ENCODE measurements around the gene GUCY2C.

The GUCY2C gene

DNA sequence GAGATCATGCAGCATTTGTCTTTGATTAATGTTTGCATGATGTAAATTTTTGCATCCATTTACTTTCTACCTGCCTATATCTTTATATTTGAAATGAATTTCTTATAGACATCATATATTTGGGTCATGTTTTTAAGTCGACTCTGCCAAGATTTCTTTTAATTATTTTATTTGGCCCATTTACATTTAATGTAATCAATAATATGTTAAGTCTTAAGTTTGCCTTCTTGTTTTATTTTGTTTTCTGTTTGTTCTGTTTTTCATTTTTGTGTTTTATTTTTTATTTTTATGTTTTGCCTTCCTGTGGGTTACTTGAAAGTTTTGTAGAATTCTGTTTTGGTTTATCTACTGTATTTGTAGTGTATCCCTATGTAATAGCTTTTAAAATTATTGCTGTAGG, 33.2 kb upstream of the GUCY2C start:
- TF ChIP-seq CREB1 (IDR thresholded peaks at IDR 0.05; ENCODE audit: low read depth), result no peak
- TF ChIP-seq TEAD4 (IDR thresholded peaks at IDR 0.05), result no peak
- TF ChIP-seq ZBTB7A (IDR thresholded peaks at IDR 0.05; ENCODE audit: low read depth), result no peak
- no peak for TF ChIP-seq FOXM1 (IDR thresholded peaks at IDR 0.05; ENCODE audit: borderline replicate concordance, low read depth)
- TF ChIP-seq, protein P1, sequence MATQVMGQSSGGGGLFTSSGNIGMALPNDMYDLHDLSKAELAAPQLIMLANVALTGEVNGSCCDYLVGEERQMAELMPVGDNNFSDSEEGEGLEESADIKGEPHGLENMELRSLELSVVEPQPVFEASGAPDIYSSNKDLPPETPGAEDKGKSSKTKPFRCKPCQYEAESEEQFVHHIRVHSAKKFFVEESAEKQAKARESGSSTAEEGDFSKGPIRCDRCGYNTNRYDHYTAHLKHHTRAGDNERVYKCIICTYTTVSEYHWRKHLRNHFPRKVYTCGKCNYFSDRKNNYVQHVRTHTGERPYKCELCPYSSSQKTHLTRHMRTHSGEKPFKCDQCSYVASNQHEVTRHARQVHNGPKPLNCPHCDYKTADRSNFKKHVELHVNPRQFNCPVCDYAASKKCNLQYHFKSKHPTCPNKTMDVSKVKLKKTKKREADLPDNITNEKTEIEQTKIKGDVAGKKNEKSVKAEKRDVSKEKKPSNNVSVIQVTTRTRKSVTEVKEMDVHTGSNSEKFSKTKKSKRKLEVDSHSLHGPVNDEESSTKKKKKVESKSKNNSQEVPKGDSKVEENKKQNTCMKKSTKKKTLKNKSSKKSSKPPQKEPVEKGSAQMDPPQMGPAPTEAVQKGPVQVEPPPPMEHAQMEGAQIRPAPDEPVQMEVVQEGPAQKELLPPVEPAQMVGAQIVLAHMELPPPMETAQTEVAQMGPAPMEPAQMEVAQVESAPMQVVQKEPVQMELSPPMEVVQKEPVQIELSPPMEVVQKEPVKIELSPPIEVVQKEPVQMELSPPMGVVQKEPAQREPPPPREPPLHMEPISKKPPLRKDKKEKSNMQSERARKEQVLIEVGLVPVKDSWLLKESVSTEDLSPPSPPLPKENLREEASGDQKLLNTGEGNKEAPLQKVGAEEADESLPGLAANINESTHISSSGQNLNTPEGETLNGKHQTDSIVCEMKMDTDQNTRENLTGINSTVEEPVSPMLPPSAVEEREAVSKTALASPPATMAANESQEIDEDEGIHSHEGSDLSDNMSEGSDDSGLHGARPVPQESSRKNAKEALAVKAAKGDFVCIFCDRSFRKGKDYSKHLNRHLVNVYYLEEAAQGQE (IDR thresholded peaks at IDR 0.05; ENCODE audit: low read depth), result no peak
- TF ChIP-seq EP300 (IDR thresholded peaks at IDR 0.05; ENCODE audit: borderline replicate concordance), result no peak
- TF ChIP-seq RAD21 (IDR thresholded peaks at IDR 0.05; ENCODE audit: low read depth), result no peak
- TF ChIP-seq, protein P2, sequence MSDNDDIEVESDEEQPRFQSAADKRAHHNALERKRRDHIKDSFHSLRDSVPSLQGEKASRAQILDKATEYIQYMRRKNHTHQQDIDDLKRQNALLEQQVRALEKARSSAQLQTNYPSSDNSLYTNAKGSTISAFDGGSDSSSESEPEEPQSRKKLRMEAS (IDR thresholded peaks at IDR 0.05), result no peak
- TF ChIP-seq EGR1 (IDR thresholded peaks at IDR 0.05), result no peak
- TF ChIP-seq, protein P3, sequence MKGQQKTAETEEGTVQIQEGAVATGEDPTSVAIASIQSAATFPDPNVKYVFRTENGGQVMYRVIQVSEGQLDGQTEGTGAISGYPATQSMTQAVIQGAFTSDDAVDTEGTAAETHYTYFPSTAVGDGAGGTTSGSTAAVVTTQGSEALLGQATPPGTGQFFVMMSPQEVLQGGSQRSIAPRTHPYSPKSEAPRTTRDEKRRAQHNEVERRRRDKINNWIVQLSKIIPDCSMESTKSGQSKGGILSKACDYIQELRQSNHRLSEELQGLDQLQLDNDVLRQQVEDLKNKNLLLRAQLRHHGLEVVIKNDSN (IDR thresholded peaks at IDR 0.05), result no peak
- no peak for TF ChIP-seq CEBPB (IDR thresholded peaks at IDR 0.05)
- no peak for TF ChIP-seq TAF1 (IDR thresholded peaks at IDR 0.05; ENCODE audit: low read depth)
- TF ChIP-seq TCF12 (IDR thresholded peaks at IDR 0.05; ENCODE audit: low read depth), result no peak
- no peak for TF ChIP-seq NFIC (IDR thresholded peaks at IDR 0.05)
- TF ChIP-seq YY1 (IDR thresholded peaks at IDR 0.05; ENCODE audit: low read depth), result no peak

DNA sequence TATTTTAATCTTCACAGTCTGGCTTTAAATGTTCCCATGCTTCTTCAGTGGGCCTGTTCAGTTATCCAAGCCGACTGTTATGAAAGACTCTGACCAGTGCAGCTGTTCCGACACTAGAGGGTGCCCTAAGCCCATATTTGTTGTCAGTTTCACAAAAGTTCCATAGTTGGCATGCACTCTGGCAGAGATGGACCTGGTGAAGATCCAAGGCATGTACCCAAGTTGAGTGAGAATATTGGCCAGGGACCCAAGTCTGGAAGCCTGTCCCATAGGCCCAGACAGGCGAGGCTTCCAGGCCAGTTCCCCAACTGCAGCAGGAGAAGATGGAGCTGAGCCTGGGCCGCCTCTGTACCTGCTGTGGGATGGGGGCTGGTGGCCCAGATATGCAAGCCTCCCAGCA, 27.4 kb upstream of the GUCY2C start:
- TF ChIP-seq, protein P3 (IDR thresholded peaks at IDR 0.05), result no peak
- TF ChIP-seq CEBPB (IDR thresholded peaks at IDR 0.05) (0 out of 2 replicates have a peak, but pooled peaks have one; percentile 35), RAD21 (IDR thresholded peaks at IDR 0.05; ENCODE audit: low read depth) (peak; percentile 87)

DNA sequence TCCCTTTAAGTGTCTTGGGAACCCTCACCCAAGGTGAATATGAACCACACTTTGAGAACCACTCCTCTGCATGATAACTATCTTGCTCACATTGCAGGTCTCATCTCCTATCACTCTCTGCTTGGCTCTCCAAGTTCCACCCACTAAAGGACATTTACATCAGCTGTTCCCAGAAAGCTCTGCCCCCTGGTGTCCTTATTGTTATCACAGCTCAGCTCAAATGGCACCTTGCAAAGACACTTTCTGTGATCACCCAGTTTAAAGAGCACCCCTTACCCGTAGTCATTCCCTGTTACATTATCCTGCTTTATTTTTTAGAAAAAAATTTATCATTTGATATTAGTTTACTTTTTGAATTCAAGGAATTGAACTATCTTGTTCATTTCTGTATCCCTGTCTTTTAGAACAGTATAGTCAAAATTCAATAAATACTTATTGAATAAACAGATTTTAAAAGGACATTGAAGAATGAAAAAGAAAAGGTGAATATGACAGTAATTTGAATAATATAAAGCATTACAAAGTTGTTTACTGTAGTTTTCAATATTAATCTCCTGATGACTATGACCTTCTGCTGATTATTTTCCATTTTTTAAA, 20.5 kb upstream of the GUCY2C start:
- TF ChIP-seq EGR1 (IDR thresholded peaks at IDR 0.05) (no peak), RAD21 (IDR thresholded peaks at IDR 0.05; ENCODE audit: low read depth) (peak; percentile 56)

DNA sequence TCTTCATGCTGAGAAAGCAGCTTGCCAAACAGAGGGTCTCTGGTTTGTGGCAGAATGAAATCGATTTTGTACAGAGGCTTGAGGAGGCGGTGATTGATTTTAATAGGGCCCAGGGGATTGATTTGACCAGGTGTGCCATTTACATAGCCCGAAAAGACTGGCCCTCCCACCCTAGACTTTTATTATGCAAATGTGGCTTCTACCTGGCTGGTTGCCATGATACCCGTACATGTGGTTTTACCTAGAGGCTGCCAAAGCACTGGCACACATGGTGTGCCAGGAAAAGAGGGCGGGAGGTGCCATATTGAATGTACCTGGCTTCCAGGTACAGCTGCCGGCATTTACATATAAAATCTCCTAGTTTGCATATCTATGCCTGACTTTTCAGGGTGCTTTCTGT, 18.0 kb upstream of the GUCY2C start:
- TF ChIP-seq CREB1 (IDR thresholded peaks at IDR 0.05; ENCODE audit: low read depth), result no peak
- TF ChIP-seq CEBPB (IDR thresholded peaks at IDR 0.05), result no peak
- TF ChIP-seq EGR1 (IDR thresholded peaks at IDR 0.05), result no peak
- no peak for TF ChIP-seq RAD21 (IDR thresholded peaks at IDR 0.05; ENCODE audit: low read depth)
- TF ChIP-seq EP300 (IDR thresholded peaks at IDR 0.05; ENCODE audit: borderline replicate concordance), result no peak
- TF ChIP-seq TEAD4 (IDR thresholded peaks at IDR 0.05), result no peak
- TF ChIP-seq, protein P2 (IDR thresholded peaks at IDR 0.05), result no peak
- TF ChIP-seq YY1 (IDR thresholded peaks at IDR 0.05; ENCODE audit: low read depth), result no peak
- no peak for TF ChIP-seq ZBTB7A (IDR thresholded peaks at IDR 0.05; ENCODE audit: low read depth)
- TF ChIP-seq, protein P3 (IDR thresholded peaks at IDR 0.05), result no peak
- TF ChIP-seq, protein P1 (IDR thresholded peaks at IDR 0.05; ENCODE audit: low read depth), result no peak
- no peak for TF ChIP-seq TCF12 (IDR thresholded peaks at IDR 0.05; ENCODE audit: low read depth)
- TF ChIP-seq FOXM1 (IDR thresholded peaks at IDR 0.05; ENCODE audit: borderline replicate concordance, low read depth), result no peak
- TF ChIP-seq TAF1 (IDR thresholded peaks at IDR 0.05; ENCODE audit: low read depth), result no peak
- no peak for TF ChIP-seq NFIC (IDR thresholded peaks at IDR 0.05)

DNA sequence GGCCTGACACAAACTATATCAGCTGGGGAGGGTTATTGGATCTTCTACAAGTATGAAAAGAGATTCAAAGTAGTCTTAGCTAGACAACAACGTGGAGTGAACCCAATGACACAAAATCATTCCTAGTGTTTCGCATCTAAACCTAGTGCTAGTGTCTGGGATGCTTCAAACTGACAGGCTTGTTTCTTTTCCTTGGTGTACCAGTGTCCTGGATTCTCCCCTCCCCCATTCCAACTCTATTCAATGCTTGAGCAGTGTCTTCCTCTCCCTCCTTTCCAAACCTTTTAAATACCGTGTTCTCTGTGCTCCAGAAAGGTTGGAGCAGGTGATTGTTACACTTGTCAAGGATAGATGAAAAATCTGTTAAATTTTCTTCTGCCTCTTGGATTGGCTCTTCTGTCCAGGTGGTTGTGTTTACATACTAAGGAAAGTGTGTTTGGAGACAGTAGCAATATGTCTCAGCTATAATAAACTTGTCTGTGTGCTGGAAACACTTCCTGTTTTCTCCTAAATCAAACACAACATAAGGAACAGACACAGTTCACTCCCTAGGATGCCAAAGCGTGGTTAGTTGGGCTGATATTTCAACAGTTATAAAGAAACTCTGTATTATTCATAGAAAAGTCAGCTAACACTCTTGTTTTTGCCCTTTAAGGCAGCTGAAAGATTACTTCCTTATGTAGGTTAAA, 14.4 kb upstream of the GUCY2C start:
- no peak for TF ChIP-seq CREB1 (IDR thresholded peaks at IDR 0.05; ENCODE audit: low read depth)
- TF ChIP-seq, protein P2 (IDR thresholded peaks at IDR 0.05), result no peak

All from Ishikawa (cell line).